ENCODE measurements around the gene TBL3.

- TF ChIP-seq CTCF (IDR thresholded peaks at IDR 0.05; ENCODE audit: low read depth, low read length, missing input control) (no peak), REST (IDR thresholded peaks at IDR 0.05) (peak; percentile 92), RAD21 (IDR thresholded peaks at IDR 0.05) (no peak), GABPA (IDR thresholded peaks at IDR 0.05 in 1 of 2, conservative IDR thresholded peaks at IDR 0.05 in 1 of 2) (peak; percentile 19 to 88), TAF1 (conservative IDR thresholded peaks at IDR 0.05) (peak; percentile 89), RXRA (IDR thresholded peaks at IDR 0.05) (peak; percentile 43 to 45), MAX (IDR thresholded peaks at IDR 0.05) (no peak), SP1 (IDR thresholded peaks at IDR 0.05) (peak; percentile 93), FOXA1 (IDR thresholded peaks at IDR 0.05) (no peak), HNF4G (IDR thresholded peaks at IDR 0.05) (no peak)
- TF ChIP-seq, protein P1, sequence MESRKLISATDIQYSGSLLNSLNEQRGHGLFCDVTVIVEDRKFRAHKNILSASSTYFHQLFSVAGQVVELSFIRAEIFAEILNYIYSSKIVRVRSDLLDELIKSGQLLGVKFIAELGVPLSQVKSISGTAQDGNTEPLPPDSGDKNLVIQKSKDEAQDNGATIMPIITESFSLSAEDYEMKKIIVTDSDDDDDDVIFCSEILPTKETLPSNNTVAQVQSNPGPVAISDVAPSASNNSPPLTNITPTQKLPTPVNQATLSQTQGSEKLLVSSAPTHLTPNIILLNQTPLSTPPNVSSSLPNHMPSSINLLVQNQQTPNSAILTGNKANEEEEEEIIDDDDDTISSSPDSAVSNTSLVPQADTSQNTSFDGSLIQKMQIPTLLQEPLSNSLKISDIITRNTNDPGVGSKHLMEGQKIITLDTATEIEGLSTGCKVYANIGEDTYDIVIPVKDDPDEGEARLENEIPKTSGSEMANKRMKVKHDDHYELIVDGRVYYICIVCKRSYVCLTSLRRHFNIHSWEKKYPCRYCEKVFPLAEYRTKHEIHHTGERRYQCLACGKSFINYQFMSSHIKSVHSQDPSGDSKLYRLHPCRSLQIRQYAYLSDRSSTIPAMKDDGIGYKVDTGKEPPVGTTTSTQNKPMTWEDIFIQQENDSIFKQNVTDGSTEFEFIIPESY (IDR thresholded peaks at IDR 0.05) = no peak
Observed at GRCh38 chr16:1942810-1943726, 28.8 kb upstream of the TBL3 start, which contains the start of gene MSRB1.
